Measurements from ENCODE around the gene IGF2. TPM values are rescaled to one million over a fixed set of nuclear protein-coding genes. Genes with fewer than 3 reads are reported as not detected.

IGF2 gene
- total RNA-seq, 3 donors from 2014 or later, result 7.6 to 27.6 (median 12.1) TPM

DNA sequence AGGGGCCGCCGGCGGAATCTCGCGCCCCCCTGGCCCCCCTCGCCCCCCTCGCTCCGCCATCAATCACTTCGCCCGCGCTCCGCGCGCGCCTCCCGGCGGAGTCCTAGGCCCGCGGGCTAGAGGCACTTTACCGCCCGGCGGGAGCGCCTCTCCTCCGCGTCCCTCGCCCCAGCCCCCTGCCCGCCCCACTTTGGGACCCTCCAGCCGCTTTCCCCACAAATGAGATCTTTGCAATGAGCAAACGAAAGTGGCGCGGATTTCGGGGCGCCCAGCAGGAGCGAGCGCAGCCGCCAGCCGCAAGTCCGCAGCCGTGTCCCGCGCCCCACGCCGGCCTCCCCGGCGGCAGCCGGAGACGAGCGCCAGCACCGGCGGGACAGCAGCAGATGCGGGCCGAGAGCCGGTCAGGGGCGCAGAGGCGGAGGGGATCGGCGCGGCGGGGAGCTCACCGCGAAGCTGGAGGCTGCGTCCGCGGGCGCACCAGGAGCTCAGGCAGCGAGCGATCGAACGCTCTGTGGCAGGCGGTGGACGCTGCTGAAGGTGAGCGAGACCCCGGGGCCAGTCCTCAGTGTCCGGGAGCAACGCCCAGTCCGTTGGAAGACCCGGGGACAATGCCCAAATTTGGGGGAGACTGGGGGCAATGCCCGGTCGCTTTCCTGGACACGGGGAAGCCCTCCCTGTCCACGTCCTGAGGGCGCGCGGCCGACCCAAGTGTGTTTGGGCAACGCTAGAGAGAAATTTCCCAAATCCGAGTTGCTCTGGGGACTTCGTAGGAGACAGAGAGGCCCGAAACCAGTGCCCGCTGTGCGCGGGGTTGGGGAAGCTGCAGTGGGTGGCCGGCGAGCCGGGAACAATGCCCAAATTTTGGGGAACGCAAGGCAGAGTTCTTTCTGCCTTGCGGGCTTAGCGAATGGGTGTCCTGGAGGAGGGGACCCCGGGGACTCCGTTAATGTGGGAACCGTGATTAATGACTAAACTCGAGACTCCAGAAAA lies 1.5 kb upstream of the IGF2 start:
- DNase-seq (peak in 1 of 3 donors; percentile 31), ATAC-seq (no peak)
- Histone ChIP-seq H3K4me1 (ENCODE audit: low read depth) (peaks cover 5% of the 10 kb centered on the region), H3K36me3 (ENCODE audit: low read depth) (no peaks in the 10 kb centered on the region), H3K4me3 (no peak overlapping the region), H3K9me3 (no peaks in the 10 kb centered on the region)
- intact Hi-C loops (cut with DNase I, micrococcal nuclease), result no loop called here
- TF ChIP-seq CTCF (IDR thresholded peaks at IDR 0.05), result no peak

DNA sequence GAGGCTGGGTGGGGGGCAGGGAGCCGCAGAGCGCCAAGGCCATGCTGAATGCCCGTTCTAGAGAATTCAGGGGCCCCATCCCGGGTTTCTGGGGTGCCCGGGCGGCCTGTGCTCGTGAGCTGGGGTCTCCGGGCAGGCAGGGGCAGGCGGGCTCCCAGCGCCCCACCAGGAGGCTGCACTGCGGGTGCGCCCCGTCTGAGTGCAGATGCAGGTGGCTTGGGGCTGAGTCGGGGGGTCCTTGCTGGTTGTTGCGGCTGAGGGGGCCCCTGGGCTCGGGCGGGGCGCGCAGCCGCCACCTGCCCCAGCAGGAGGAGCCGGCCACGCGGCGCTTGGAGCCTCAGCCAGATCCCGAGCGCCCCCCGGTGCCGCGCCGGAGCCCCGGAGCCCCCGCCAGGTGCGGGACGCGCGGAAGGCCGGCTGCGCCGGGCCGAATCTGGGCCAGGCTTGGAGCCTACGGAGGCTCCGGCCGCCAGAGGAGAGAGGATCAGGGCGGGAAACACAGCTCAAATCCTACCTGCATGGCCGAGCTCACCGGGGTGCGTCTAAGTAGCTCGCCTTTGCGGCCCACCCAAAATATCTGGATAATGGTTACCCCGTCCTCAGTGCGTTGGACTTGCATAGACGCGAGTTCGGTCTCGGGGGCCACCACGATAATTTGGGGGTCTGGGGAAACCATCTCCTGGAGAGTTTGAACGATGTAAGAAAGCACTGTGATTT lies 590 bp upstream of the IGF2 start:
- ATAC-seq (no peak), DNase-seq (peak in 1 of 3 donors; percentile 27)
- Histone ChIP-seq H3K36me3 (ENCODE audit: low read depth) (no peaks in the 10 kb centered on the region), H3K4me1 (ENCODE audit: low read depth) (peaks cover 5% of the 10 kb centered on the region), H3K4me3 (no peak overlapping the region), H3K9me3 (no peaks in the 10 kb centered on the region)
- no peak for TF ChIP-seq CTCF (IDR thresholded peaks at IDR 0.05)
- intact Hi-C loops (cut with DNase I, micrococcal nuclease), result no loop called here

- H3K4me3 ChIP-seq, result no peak overlapping the region
- no peaks in the 10 kb centered on the region for H3K36me3 ChIP-seq (ENCODE audit: low read depth)
- intact Hi-C loops (cut with DNase I, micrococcal nuclease), result no loop called here
- peak in 2 of 3 donors; percentile 12 to 41 for DNase-seq
- H3K9me3 ChIP-seq, result no peaks in the 10 kb centered on the region
- peaks cover 5% of the 10 kb centered on the region for H3K4me1 ChIP-seq (ENCODE audit: low read depth)
- no peak for TF ChIP-seq CTCF (IDR thresholded peaks at IDR 0.05)
- no peak for ATAC-seq
Measured at GRCh38 chr11:2138431-2139122, 612 bp downstream of the IGF2 start.

- peaks cover 5% of the 10 kb centered on the region for H3K4me1 ChIP-seq (ENCODE audit: low read depth)
- TF ChIP-seq CTCF (IDR thresholded peaks at IDR 0.05), result no peak
- no peaks in the 10 kb centered on the region for H3K36me3 ChIP-seq (ENCODE audit: low read depth)
- ATAC-seq (no peak), DNase-seq (peak in 1 of 3 donors; percentile 21)
- intact Hi-C loops (cut with DNase I, micrococcal nuclease), result no loop called here
- no peak overlapping the region for H3K4me3 ChIP-seq
- no peaks in the 10 kb centered on the region for H3K9me3 ChIP-seq
Measured at GRCh38 chr11:2138068-2138430, 1.1 kb downstream of the IGF2 start.

- intact Hi-C loops (cut with DNase I, micrococcal nuclease), result no loop called here
- DNase-seq (peak in 2 of 3 donors; percentile 25 to 58), ATAC-seq (peak; percentile 47)
- Histone ChIP-seq H3K4me3 (no peak overlapping the region), H3K9me3 (no peaks in the 10 kb centered on the region), H3K36me3 (ENCODE audit: low read depth) (no peaks in the 10 kb centered on the region), H3K4me1 (ENCODE audit: low read depth) (peaks cover 5% of the 10 kb centered on the region)
- no peak for TF ChIP-seq CTCF (IDR thresholded peaks at IDR 0.05)
Measured at GRCh38 chr11:2137202-2138067, 1.8 kb downstream of the IGF2 start.

All from mucosa of descending colon (tissue), 3 donors.